HCT116 (cell line): ENCODE measurements around the gene SYNDIG1.

Experiments used
- ELF1 ChIP-seq: IDR thresholded peaks from 2 replicates; pipeline ENCODE4 v1.6.1; 2012; ENCODE audit warnings: low read depth, borderline replicate concordance
- EZH2 ChIP-seq: fragments of 200-600 bp; sonication (generic); IDR thresholded peaks from 2 replicates; pipeline ENCODE4 v1.6.1; 2017; ENCODE audit warnings: antibody characterized with exemption, mixed run types
- POLR2A ChIP-seq: IDR thresholded peaks from 2 replicates; pipeline ENCODE4 v1.7.0; 2011; ENCODE audit warnings: borderline replicate concordance; ENCODE audit not compliant: insufficient read depth, insufficient read length; ENCODE audit errors: extremely low read depth
- POLR2AphosphoS5 ChIP-seq: IDR thresholded peaks from 2 replicates; pipeline ENCODE4 v1.6.1; 2011; ENCODE audit warnings: mild to moderate bottlenecking, low read depth, low read length, moderate library complexity
- RAD21 ChIP-seq: IDR thresholded peaks from 2 replicates; pipeline ENCODE4 v1.6.1; 2012; ENCODE audit warnings: low read depth, mild to moderate bottlenecking
- SIN3A ChIP-seq: IDR thresholded peaks from 2 replicates; pipeline ENCODE4 v1.6.1; 2012; ENCODE audit warnings: low read depth
- SP1 ChIP-seq: IDR thresholded peaks from 2 replicates; pipeline ENCODE4 v1.6.1; 2012; ENCODE audit warnings: low read depth
- ZFX ChIP-seq: fragments of 450-650 bp; IDR thresholded peaks from 2 replicates; pipeline ENCODE4 v1.6.1; 2017
- ZNF274 ChIP-seq: fragments of 200-500 bp; sonication (Bioruptor generic); IDR thresholded peaks from 2 replicates; pipeline ENCODE4 v1.6.1; 2014; ENCODE audit warnings: mild to moderate bottlenecking, low read depth, low read length, inconsistent platforms
- TF ChIP-seq, protein P1 (sequence below), 3 experiments: fragments of 200-600 bp in 1 of 3; sonication (generic) in 1 of 3; IDR thresholded peaks in 2 of 3; conservative IDR thresholded peaks in 1 of 3; 2 replicates each; pipeline ENCODE4 v1.5.1; 2012 to 2017; ENCODE audit warnings: low read depth in 2 of 3, low read length in 2 of 3, antibody characterized with exemption in 1 of 3, borderline replicate concordance in 1 of 3, control low read depth in 1 of 3, mild to moderate bottlenecking in 1 of 3, mixed read lengths in 1 of 3, mixed run types in 1 of 3, moderate library complexity in 1 of 3; ENCODE audit not compliant: insufficient read depth in 1 of 3

GRCh38 chr20:24469116-24469893, at the start of gene SYNDIG1:
- TF ChIP-seq, protein P1, sequence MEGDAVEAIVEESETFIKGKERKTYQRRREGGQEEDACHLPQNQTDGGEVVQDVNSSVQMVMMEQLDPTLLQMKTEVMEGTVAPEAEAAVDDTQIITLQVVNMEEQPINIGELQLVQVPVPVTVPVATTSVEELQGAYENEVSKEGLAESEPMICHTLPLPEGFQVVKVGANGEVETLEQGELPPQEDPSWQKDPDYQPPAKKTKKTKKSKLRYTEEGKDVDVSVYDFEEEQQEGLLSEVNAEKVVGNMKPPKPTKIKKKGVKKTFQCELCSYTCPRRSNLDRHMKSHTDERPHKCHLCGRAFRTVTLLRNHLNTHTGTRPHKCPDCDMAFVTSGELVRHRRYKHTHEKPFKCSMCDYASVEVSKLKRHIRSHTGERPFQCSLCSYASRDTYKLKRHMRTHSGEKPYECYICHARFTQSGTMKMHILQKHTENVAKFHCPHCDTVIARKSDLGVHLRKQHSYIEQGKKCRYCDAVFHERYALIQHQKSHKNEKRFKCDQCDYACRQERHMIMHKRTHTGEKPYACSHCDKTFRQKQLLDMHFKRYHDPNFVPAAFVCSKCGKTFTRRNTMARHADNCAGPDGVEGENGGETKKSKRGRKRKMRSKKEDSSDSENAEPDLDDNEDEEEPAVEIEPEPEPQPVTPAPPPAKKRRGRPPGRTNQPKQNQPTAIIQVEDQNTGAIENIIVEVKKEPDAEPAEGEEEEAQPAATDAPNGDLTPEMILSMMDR (IDR thresholded peaks at IDR 0.05 in 2 of 3, conservative IDR thresholded peaks at IDR 0.05 in 1 of 3; ENCODE audit: borderline replicate concordance in 1 of 3, insufficient read depth in 1 of 3, low read depth in 2 of 3, low read length in 2 of 3), result no peak
- TF ChIP-seq POLR2A (no peak), EZH2 (no peak), ZFX (no peak), SIN3A (no peak), POLR2AphosphoS5 (no peak), ELF1 (no peak), SP1 (no peak), ZNF274 (no peak), RAD21 (no peak)
